Choroid plexus epithelial cell (primary cell): Measurements from ENCODE around the gene ZNF425.

Source experiments
- DNase-seq: peaks from one replicate; pipeline ENCODE4 v3.0.0-alpha.2; 2010; ENCODE audit warnings: low read depth
- H3K4me3 ChIP-seq: 2 replicates; pipeline ENCODE4 v1.5.1; 2011; ENCODE audit warnings: low read depth, mild to moderate bottlenecking, control low read depth, low read length, moderate library complexity
- TF ChIP-seq, protein P1 (sequence below): conservative IDR thresholded peaks from 2 replicates; pipeline ENCODE4 v1.5.1; 2011; ENCODE audit warnings: low read depth, mild to moderate bottlenecking, control low read depth, inconsistent platforms, low read length, moderate library complexity

The ZNF425 gene

DNA sequence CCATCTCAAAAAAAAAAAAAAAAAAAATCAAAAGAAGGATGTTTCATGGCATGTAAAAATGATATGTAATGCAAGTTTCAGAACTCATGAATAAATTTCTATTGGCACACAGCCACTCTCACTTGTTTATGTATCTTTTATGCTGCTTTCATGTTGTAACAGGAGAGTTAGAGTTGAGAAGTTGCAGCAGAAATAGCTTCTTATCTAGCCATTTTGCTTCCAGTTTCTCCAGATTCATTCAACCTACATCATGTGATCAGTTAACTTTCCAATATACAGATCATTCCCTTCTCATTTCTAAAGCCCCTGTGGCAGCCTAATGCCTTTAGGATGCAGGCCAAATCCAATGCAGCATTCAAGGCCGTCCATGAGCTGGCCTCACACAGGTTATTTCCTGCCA lies 66.0 kb downstream of the ZNF425 start:
- DNase-seq: peak; percentile 49
- no peak overlapping the region for H3K4me3 ChIP-seq
- TF ChIP-seq, protein P1, sequence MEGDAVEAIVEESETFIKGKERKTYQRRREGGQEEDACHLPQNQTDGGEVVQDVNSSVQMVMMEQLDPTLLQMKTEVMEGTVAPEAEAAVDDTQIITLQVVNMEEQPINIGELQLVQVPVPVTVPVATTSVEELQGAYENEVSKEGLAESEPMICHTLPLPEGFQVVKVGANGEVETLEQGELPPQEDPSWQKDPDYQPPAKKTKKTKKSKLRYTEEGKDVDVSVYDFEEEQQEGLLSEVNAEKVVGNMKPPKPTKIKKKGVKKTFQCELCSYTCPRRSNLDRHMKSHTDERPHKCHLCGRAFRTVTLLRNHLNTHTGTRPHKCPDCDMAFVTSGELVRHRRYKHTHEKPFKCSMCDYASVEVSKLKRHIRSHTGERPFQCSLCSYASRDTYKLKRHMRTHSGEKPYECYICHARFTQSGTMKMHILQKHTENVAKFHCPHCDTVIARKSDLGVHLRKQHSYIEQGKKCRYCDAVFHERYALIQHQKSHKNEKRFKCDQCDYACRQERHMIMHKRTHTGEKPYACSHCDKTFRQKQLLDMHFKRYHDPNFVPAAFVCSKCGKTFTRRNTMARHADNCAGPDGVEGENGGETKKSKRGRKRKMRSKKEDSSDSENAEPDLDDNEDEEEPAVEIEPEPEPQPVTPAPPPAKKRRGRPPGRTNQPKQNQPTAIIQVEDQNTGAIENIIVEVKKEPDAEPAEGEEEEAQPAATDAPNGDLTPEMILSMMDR: no peak

DNA sequence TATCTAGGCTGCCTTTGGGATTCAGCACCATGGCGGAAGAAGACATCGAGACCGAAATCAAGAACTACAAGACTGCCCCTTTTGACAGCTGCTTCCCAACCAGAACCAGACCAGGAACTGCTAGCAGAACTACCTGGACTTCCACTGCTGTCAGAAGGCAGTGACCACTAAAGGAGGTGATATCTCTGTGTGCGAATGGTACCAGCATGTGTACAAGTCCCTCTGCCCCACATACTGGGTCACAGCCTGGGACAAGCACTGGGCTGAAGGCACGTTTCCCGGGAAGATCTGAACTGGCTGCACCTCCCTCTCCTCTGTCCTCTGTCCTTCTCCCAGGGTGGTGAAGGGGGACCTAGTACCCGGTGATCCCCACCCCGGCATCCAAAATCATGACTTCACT lies 72.2 kb downstream of the ZNF425 start:
- no peak for DNase-seq
- TF ChIP-seq, protein P1: no peak
- H3K4me3 ChIP-seq: no peak overlapping the region

DNA sequence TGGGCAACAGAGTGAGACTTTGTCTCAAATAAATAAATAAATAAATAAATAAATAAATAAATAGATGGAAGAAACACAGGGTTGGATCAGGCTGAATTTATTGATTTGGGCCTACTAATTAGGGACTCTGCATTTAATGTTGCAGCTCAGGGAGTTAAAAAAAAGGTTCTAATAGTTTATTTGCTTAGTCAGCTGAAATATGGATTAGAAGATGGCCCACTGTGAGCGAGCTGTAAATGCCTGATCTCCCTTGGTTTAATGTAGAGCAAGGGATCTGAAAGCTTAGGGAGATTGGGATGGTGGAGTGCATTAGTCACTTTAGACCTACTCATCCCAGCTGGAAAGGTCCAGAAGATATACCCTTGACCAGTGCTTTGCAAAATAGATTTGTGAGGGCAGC lies 72.7 kb downstream of the ZNF425 start:
- TF ChIP-seq, protein P1: no peak

More for the DNA sequence above, 72.7 kb downstream of the ZNF425 start:
- no peak for DNase-seq
- H3K4me3 ChIP-seq: no peak overlapping the region
